HepG2 (cell line): Measurements from ENCODE around the gene TMEM129. TPM values are rescaled to one million over a fixed set of nuclear protein-coding genes. Genes with fewer than 3 reads are reported as not detected.

Experiments used
- ATAC-seq: fragments of 200-7000 bp; cut with Tn5 transposase; 3 replicates; pipeline ENCODE4 v1.9.1; 2020; ENCODE audit warnings: mild to moderate bottlenecking, moderate library complexity
- BruUV-seq: library from RNA; stranded (reverse); fragments of 400-500 nt; replicated peaks from 2 replicates; lab custom pipeline; 2021; lab: Mats Ljungman, UMichigan
- CTCF ChIA-PET: fragments of 300-600 bp; formaldehyde crosslinking; extraction: SDS; loops from one replicate; lab custom pipeline; 2021; ENCODE audit warnings: low total read pairs, inconsistent platforms, low intra/inter-chr PET ratio; lab: Yijun Ruan, JAX
- POLR2A ChIA-PET: fragments of 350-600 bp; sonication (Branson Sonifier 250); formaldehyde crosslinking; loops from one replicate; lab custom pipeline; 2020; ENCODE audit warnings: antibody characterized with exemption, inconsistent platforms; lab: Yijun Ruan, JAX
- DNase-seq: peaks from one replicate; pipeline ENCODE4 v3.0.0-alpha.2; 2015; ENCODE audit warnings: low spot score
- FAIRE-seq: peaks from 3 replicates; lab custom pipeline; 2011; peaks lifted over from hg19 to GRCh38; lab: Jason Lieb, UNC
- H2AFZ ChIP-seq: one replicate; pipeline ENCODE4 v1.6.1; 2011; ENCODE audit warnings: low read length, inconsistent platforms
- H3K27ac ChIP-seq: fragments of 300-600 bp; 3 replicates; pipeline ENCODE4 v1.8.0; 2011; ENCODE audit warnings: mixed run types, mild to moderate bottlenecking, mixed read lengths, low read length, inconsistent platforms; ENCODE audit not compliant: insufficient read depth; ENCODE audit errors: extremely low read length
- H3K27me3 ChIP-seq, 2 experiments: fragments of 200-600 bp in 1 of 2; 2 replicates in 1 of 2; 3 replicates in 1 of 2; pipeline versions ENCODE4 v1.6.0 to v1.8.0; 2011; ENCODE audit warnings: low read length in 2 of 2, mild to moderate bottlenecking in 2 of 2, moderate library complexity in 2 of 2, inconsistent platforms in 1 of 2; ENCODE audit not compliant: insufficient read depth in 2 of 2, control insufficient read depth in 1 of 2
- H3K36me3 ChIP-seq, 2 experiments: fragments of 200-600 bp in 1 of 2; replicated peaks in 1 of 2; 2 replicates in 1 of 2; 3 replicates in 1 of 2; pipeline versions ENCODE4 v1.5.1 to v1.8.0; 2011; ENCODE audit warnings: low read length in 2 of 2, inconsistent platforms in 1 of 2; ENCODE audit not compliant: insufficient read depth in 2 of 2, control insufficient read depth in 1 of 2
- H3K4me1 ChIP-seq: 2 replicates; pipeline ENCODE4 v1.5.1; 2012; ENCODE audit warnings: low read length, inconsistent platforms; ENCODE audit not compliant: insufficient read depth
- H3K4me2 ChIP-seq: 2 replicates; pipeline ENCODE4 v1.6.0; 2011; ENCODE audit warnings: low read depth, low read length, inconsistent platforms
- H3K4me3 ChIP-seq, 3 experiments: fragments of 200-600 bp in 1 of 3; sonication (generic), shearing (Covaris generic) in 1 of 3; replicated peaks in 1 of 3; 2 replicates each; pipeline ENCODE4 v1.5.1; 2011 to 2016; ENCODE audit warnings: low read length in 3 of 3, inconsistent platforms in 2 of 3, low read depth in 2 of 3, mild to moderate bottlenecking in 2 of 3, control low read depth in 1 of 3, mixed read lengths in 1 of 3; ENCODE audit not compliant: insufficient read depth in 1 of 3
- H3K79me2 ChIP-seq: one replicate; pipeline ENCODE4 v1.6.1; 2011; ENCODE audit warnings: low read length, inconsistent platforms; ENCODE audit not compliant: insufficient read depth
- H3K9ac ChIP-seq: 2 replicates; pipeline ENCODE4 v1.6.0; 2011; ENCODE audit warnings: mild to moderate bottlenecking, low read depth, low read length, inconsistent platforms; ENCODE audit not compliant: insufficient read depth
- H3K9me3 ChIP-seq: 2 replicates; pipeline ENCODE4 v1.5.1; 2012; ENCODE audit warnings: mild to moderate bottlenecking, low read length
- H4K20me1 ChIP-seq: 2 replicates; pipeline ENCODE4 v1.6.0; 2011; ENCODE audit warnings: inconsistent platforms, mild to moderate bottlenecking, low read length, moderate library complexity; ENCODE audit not compliant: insufficient read depth
- ARID5B ChIP-seq: IDR thresholded peaks from 2 replicates; pipeline ENCODE4 v1.4.0; 2020; ENCODE audit warnings: mild to moderate bottlenecking, missing genetic modification reagents
- ASH2L ChIP-seq: fragments of 300-600, 200-600 bp; sonication (generic); IDR thresholded peaks from 2 replicates; pipeline ENCODE4 v1.7.0; 2017; ENCODE audit warnings: low read depth, mild to moderate bottlenecking, moderate library complexity, mixed read lengths, low read length; ENCODE audit not compliant: insufficient read length
- CHD2 ChIP-seq: IDR thresholded peaks from 2 replicates; pipeline ENCODE4 v1.6.1; 2011; ENCODE audit warnings: low read depth, low read length, improper control_type of control experiment
- HNRNPL ChIP-seq: fragments of 200-400 bp; formaldehyde crosslinking; IDR thresholded peaks from 2 replicates; pipeline ENCODE4 v1.6.1; 2017; ENCODE audit warnings: mild to moderate bottlenecking, low read depth, low read length
- IRF1 ChIP-seq: sonication (generic); formaldehyde crosslinking; IDR thresholded peaks from 2 replicates; pipeline ENCODE4 v1.4.0; 2020; ENCODE audit warnings: low read depth, mild to moderate bottlenecking, missing genetic modification reagents
- KAT7 ChIP-seq: IDR thresholded peaks from 2 replicates; pipeline ENCODE4 v1.6.1; 2018; ENCODE audit warnings: borderline replicate concordance, missing compliant biosample characterization
- MXI1 ChIP-seq: IDR thresholded peaks from 3 replicates; pipeline ENCODE4 v1.6.1; 2012; ENCODE audit warnings: low read depth, low read length, inconsistent platforms, borderline replicate concordance
- NR0B2 ChIP-seq: sonication (generic); formaldehyde crosslinking; IDR thresholded peaks from 2 replicates; pipeline ENCODE4 v1.4.0; 2020; ENCODE audit warnings: mild to moderate bottlenecking, missing genetic modification reagents
- PHF8 ChIP-seq: sonication (generic); formaldehyde crosslinking; IDR thresholded peaks from 2 replicates; pipeline ENCODE4 v1.5.0; 2020; ENCODE audit warnings: missing genetic modification reagents
- RXRA ChIP-seq: sonication (generic); formaldehyde crosslinking; IDR thresholded peaks from 2 replicates; pipeline ENCODE4 v1.5.1; 2020; ENCODE audit warnings: missing genetic modification reagents
- ZFYVE20 ChIP-seq: sonication (generic); formaldehyde crosslinking; IDR thresholded peaks from 2 replicates; pipeline ENCODE4 v1.8.0; 2023; ENCODE audit warnings: low read depth, mild to moderate bottlenecking, moderate library complexity, missing genetic modification reagents, borderline replicate concordance
- ZNF256 ChIP-seq: sonication (generic); formaldehyde crosslinking; conservative IDR thresholded peaks from 2 replicates; pipeline ENCODE4 v1.4.0; 2020; ENCODE audit warnings: missing genetic modification reagents
- ZNF263 ChIP-seq: sonication (generic); formaldehyde crosslinking; IDR thresholded peaks from 2 replicates; pipeline ENCODE4 v1.4.0; 2020; ENCODE audit warnings: missing genetic modification reagents
- ZNF598 ChIP-seq: sonication (generic); formaldehyde crosslinking; IDR thresholded peaks from 2 replicates; pipeline ENCODE4 v1.5.1; 2020; ENCODE audit warnings: mild to moderate bottlenecking, missing genetic modification reagents, borderline replicate concordance
- ZNF607 ChIP-seq: sonication (generic); formaldehyde crosslinking; IDR thresholded peaks from 2 replicates; pipeline ENCODE4 v1.5.1; 2020; ENCODE audit warnings: missing genetic modification reagents, mild to moderate bottlenecking, borderline replicate concordance
- ZNF768 ChIP-seq: sonication (generic); formaldehyde crosslinking; IDR thresholded peaks from 2 replicates; pipeline ENCODE4 v1.4.0; 2020; ENCODE audit warnings: missing genetic modification reagents
- ZNF780A ChIP-seq: sonication (generic); formaldehyde crosslinking; IDR thresholded peaks from 2 replicates; pipeline ENCODE4 v1.8.0; 2022; ENCODE audit warnings: mild to moderate bottlenecking, missing genetic modification reagents, moderate library complexity
- ZNF790 ChIP-seq: sonication (generic); formaldehyde crosslinking; IDR thresholded peaks from 2 replicates; pipeline ENCODE4 v1.8.0; 2022; ENCODE audit warnings: missing genetic modification reagents, mild to moderate bottlenecking, borderline replicate concordance
- ZSCAN31 ChIP-seq: sonication (generic); formaldehyde crosslinking; IDR thresholded peaks from 2 replicates; pipeline ENCODE4 v1.5.0; 2020; ENCODE audit warnings: low read depth, mild to moderate bottlenecking, missing genetic modification reagents
- whole genome bisulfite sequencing: methylation state at CpG from one replicate; pipeline ENCODE4 v1.1.6; 2017; ENCODE audit warnings: low lambda C conversion rate; 5-methylcytosine and 5-hydroxymethylcytosine counted together
- in situ Hi-C: cut with HindIII; loops from 2 replicates; pipeline ENCODE4 v1.10.0; 2017; ENCODE audit warnings: low pct_unique_long_range_greater_than_20kb; ENCODE audit not compliant: extremely low pct_ligation_motif_present
- intact Hi-C: fragments of 100-400 bp; cut with micrococcal nuclease; formaldehyde crosslinking; loops from one replicate; pipeline ENCODE4 v1.10.0; 2022; ENCODE audit not compliant: unreplicated experiment
- polyA plus RNA-seq, 8 experiments: library from polyadenylated mRNA; depleted of rRNA in 3 of 8; stranded (reverse) in 7 of 8; unstranded in 1 of 8; fragments of >200 nt; fragmentation: Illumina TruSeq in 4 of 8; extraction: Trizol in 4 of 8; gene quantifications; 2 replicates each; pipeline versions ENCODE4 v1.2.1 to v1.2.3, GENCODE V29; 2011 to 2016; ENCODE audit warnings: low read depth in 4 of 8, missing spikeins in 1 of 8, mixed read lengths in 1 of 8; ENCODE audit not compliant: insufficient read depth in 1 of 8
- total RNA-seq, 5 experiments: library from RNA; depleted of rRNA; stranded (reverse); fragments of >200 nt; fragmentation: Illumina TruSeq; extraction: Trizol; gene quantifications; 2 replicates each; pipeline ENCODE4 v1.2.3, GENCODE V29; 2016; ENCODE audit warnings: low read depth in 1 of 5

TMEM129 gene
- total and polyA plus RNA-seq, 2 of the 13 experiments (the other 11 are each of a cell fraction or from before 2014, with no cell fraction given) = 19.0 to 25.8 TPM

GRCh38 chr4:1711571-1712215 is 9.4 kb downstream of the TMEM129 start:
- 0% methylated on average over 5 of the region's 85 CpGs for WGBS
- DNase-seq = no peak
- TF ChIP-seq IRF1 (CRISPR knock-in tag) = no peak
- no peak for TF ChIP-seq ZNF256 (CRISPR knock-in tag)
- peak; percentile 49; the same call in 1 of the 2 replicates for TF ChIP-seq PHF8 (CRISPR knock-in tag)
- TF ChIP-seq CHD2 = peak; percentile 76
- TF ChIP-seq ARID5B = no peak
- 0 out of 3 replicates have a peak, but pooled peaks have one; percentile 17 for TF ChIP-seq MXI1
- 0 out of 2 replicates have a peak, but pooled peaks have one; percentile 22 for TF ChIP-seq KAT7 (CRISPR knock-in tag)
- peak; percentile 1; the same call in 1 of the 2 replicates for TF ChIP-seq ZNF790 (CRISPR knock-in tag)
- TF ChIP-seq ZSCAN31 (CRISPR knock-in tag) = peak; percentile 44; the same call in 1 of the 2 replicates
- TF ChIP-seq ZNF768 = no peak
- peak; percentile 57; the same call in 1 of the 2 replicates for TF ChIP-seq ZFYVE20 (CRISPR knock-in tag)
- TF ChIP-seq NR0B2 (CRISPR knock-in tag) = 0 out of 2 replicates have a peak, but pooled peaks have one; percentile 41
- peak; percentile 7; the same call in 1 of the 2 replicates for TF ChIP-seq ZNF780A (CRISPR knock-in tag)
- TF ChIP-seq HNRNPL = no peak
- no peak for TF ChIP-seq RXRA (CRISPR knock-in tag)
- TF ChIP-seq ZNF263 (CRISPR knock-in tag) = peak; percentile 77
- TF ChIP-seq ZNF607 (CRISPR knock-in tag) = peak; percentile 67; the same call in 1 of the 2 replicates
- peak; percentile 45 for TF ChIP-seq ASH2L
- TF ChIP-seq ZNF598 (CRISPR knock-in tag) = no peak

More at GRCh38 chr4:1711571-1712215, 9.4 kb downstream of the TMEM129 start:
- Histone ChIP-seq H3K27ac (peak overlapping the region; percentile 99), H3K36me3 (no peaks in the 10 kb centered on the region; a peak in 1 of 5 replicates), H3K4me1 (peaks cover 59% of the 10 kb centered on the region), H3K79me2 (peaks cover 57% of the 10 kb centered on the region), H2AFZ (no peak overlapping the region), H4K20me1 (peaks cover 6% of the 10 kb centered on the region; the same call in 1 of the 2 replicates), H3K4me2 (peak overlapping the region; percentile 99), H3K9ac (peak overlapping the region; percentile 98), H3K27me3 (no peaks in the 10 kb centered on the region), H3K4me3 (peak overlapping the region; percentile 87 to 95 (median 91)), H3K9me3 (no peaks in the 10 kb centered on the region)
- POLR2A ChIA-PET = interaction anchor here (0.8 to 1.7 kb wide), 5 partner anchors 10 to 152 kb away, joined by 4 to 31 read pairs (median 4); partner anchors contain the start of genes TACC3 and TMEM129
- BruUV-seq = no TSS peak
- FAIRE-seq (no peak), ATAC-seq (peak; percentile 14)
- in situ Hi-C loops (no loop called here), intact Hi-C loops (no loop called here)
- CTCF ChIA-PET = interaction anchor here (1.6 kb wide), 1 partner anchor 19 kb away, joined by 3 read pairs; no protein-coding TSS in a partner anchor
